ENCODE measurements around the gene KIF22.

The KIF22 gene

DNA sequence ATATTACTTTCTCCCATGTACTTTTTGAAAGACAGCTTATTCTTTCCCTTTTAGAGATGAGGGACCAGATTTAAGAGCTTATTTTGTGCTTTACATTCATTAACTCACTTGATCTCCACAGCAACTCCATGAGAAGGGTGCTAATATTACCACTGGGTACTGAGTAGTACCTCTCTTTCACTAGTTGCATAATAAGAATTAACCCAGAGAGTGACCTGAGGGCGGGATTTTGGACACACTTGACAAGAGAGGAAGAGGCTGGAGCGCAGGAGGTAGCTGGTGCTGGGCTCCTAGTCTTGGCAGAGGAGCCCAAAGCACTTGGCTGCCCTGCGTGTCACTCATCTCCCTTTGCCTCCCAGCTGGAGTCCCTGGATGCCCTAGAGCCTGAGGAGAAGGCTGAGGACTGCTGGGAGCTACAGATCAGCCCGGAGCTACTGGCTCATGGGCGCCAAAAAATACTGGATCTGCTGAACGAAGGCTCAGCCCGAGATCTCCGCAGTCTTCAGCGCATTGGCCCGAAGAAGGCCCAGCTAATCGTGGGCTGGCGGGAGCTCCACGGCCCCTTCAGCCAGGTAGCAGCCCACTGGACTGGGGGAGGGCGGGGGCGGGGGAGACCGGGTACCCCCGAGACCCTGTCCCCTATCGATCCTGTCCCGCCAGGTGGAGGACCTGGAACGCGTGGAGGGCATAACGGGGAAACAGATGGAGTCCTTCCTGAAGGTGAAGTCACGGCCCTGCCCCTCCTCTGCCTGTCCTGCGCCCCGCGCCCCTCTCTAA, 14.1 kb downstream of the KIF22 start:
- no peak for DNase-seq

GRCh38 chr16:29805232-29806098, 14.9 kb downstream of the KIF22 start:
- DNase-seq, result peak; percentile 99

- DNase-seq, result no peak
Measured at GRCh38 chr16:29806099-29806579, 15.6 kb downstream of the KIF22 start, which contains the start of gene MAZ. MAZ (plus strand) TSS chr16:29806529; CDS start chr16:29806702, 173 bp downstream.

DNA sequence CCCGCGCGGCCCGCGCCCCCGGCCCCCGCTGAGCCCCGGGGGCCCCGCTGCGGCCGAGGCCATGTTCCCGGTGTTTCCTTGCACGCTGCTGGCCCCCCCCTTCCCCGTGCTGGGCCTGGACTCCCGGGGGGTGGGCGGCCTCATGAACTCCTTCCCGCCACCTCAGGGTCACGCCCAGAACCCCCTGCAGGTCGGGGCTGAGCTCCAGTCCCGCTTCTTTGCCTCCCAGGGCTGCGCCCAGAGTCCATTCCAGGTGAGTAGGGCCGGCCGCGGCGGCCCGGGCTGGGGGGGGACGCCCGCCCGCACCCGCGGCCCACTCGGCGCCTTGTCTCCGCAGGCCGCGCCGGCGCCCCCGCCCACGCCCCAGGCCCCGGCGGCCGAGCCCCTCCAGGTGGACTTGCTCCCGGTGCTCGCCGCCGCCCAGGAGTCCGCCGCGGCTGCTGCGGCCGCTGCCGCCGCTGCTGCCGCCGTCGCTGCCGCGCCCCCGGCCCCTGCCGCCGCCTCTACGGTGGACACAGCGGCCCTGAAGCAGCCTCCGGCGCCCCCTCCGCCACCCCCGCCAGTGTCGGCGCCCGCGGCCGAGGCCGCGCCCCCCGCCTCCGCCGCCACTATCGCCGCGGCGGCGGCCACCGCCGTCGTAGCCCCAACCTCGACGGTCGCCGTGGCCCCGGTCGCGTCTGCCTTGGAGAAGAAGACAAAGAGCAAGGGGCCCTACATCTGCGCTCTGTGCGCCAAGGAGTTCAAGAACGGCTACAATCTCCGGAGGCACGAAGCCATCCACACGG, 16.3 kb downstream of the KIF22 start:
- DNase-seq, result peak; percentile 46

- DNase-seq, result peak; percentile 90
Measured at GRCh38 chr16:29807426-29808218, 17.1 kb downstream of the KIF22 start.

- peak; percentile 57 for DNase-seq
Measured at GRCh38 chr16:29808219-29808900, 17.8 kb downstream of the KIF22 start.

DNA sequence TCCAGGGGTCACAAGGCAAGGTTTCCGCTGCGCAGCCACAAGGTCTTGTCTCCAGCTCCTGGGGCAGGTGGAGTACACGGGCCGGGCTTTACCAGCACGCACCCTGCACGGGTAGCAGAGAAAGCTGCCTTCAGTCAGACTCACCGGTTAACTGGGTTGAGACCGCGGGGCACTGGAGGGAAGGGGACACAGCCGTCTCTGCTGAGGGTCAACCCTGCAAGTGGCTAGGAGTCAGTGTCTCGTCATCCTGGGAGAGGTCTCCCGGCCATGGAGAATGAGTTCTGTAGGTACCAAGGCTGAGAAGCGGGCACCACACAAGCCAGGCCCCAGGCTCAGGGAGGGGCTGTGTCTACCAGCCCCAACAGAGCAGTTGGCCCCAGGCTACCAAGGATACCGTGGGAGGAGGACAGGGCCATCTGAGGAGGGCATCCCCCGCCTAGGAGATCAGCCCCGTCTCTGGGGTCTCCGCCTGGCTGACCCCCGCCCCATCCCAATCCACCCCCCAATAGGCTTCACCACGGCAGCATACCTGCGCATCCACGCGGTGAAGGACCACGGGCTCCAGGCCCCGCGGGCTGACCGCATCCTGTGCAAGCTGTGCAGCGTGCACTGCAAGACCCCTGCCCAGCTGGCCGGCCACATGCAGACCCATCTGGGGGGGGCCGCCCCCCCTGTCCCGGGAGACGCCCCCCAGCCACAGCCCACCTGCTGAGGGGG, 18.6 kb downstream of the KIF22 start:
- no peak for DNase-seq

GRCh38 chr16:29809850-29810698, 19.5 kb downstream of the KIF22 start:
- DNase-seq, result peak; percentile 62

- no peak for DNase-seq
Measured at GRCh38 chr16:29810699-29811169, 20.2 kb downstream of the KIF22 start.

DNA sequence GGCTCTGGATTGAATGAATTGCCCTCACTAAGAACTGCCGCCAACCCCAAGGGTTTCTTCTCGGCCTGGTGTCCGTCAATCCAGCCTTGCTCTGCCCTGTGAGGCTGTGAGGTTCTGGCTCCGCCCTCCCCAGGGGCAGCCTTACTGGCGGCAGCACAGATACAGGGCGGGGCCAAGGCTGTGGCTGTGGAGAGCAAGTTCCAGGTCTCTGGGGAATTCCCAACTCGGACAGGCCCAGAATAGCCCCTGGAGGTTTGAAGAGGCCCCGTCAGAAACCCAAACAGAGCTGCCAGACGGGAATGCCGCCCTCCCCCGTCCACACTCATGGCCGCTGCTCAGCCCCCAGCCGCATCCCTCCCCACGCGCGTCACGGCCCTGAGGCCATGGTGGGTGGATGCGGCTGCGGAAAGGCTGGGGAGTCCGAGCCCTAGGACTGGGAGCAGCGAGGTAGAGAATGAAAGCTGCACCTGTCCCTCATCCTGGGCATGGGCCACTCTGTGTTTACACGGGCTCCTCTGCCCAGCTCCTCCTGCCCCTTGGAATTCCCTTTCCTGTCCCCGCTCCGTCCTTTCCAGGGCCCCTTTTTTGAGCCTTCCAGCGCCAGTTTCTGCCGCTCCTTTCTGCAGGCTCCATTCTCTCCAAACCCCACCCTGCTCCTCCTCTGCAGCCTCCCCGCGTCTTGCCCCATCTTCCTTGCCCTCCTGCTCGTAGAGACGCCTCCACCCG, 20.8 kb downstream of the KIF22 start:
- DNase-seq, result peak; percentile 86

DNA sequence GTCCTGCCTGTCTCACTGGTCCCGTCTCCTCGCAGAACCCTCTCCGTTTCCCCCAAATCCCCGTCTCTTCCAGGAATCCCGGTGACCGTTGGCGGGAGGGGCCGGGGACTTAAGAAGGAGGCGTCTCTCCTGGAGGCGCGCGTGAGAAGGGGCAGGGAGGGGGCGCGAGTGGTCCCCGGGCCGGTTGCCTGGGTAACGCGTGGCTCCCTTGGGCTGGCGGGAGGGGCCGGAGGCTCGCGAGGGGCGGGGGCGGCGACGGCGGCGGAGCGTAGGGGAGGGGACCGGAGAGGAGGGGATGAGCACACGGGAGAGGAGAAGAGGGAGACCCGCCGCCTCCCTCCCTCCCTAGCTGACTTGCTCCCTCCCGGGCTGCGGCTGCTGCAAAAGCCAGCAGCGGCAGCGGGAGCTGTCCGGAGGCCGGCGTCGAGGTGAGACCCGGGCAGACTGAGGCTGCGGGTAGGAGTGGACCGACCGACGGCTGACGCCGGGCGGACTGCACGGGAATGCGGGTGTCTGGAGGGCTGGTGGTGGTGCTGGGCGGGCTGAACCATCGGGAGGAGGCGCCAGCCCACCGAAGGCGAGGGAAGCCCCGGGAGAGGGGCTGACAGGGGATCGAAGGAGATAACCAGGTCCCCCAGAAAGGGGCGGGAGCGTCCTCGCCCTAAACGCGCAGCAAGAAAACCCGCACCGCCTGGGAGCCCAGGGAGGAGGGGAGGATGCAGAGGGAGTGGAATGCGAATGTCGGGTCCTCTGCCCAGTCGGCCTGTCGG, 21.5 kb downstream of the KIF22 start, which contains the start of gene PRRT2:
TSS of gene PRRT2 (plus strand) at position 298 of the 770 bp plus-strand sequence. CDS start 862 bp downstream, outside the sequence.
- DNase-seq, result peak; percentile 66

DNA sequence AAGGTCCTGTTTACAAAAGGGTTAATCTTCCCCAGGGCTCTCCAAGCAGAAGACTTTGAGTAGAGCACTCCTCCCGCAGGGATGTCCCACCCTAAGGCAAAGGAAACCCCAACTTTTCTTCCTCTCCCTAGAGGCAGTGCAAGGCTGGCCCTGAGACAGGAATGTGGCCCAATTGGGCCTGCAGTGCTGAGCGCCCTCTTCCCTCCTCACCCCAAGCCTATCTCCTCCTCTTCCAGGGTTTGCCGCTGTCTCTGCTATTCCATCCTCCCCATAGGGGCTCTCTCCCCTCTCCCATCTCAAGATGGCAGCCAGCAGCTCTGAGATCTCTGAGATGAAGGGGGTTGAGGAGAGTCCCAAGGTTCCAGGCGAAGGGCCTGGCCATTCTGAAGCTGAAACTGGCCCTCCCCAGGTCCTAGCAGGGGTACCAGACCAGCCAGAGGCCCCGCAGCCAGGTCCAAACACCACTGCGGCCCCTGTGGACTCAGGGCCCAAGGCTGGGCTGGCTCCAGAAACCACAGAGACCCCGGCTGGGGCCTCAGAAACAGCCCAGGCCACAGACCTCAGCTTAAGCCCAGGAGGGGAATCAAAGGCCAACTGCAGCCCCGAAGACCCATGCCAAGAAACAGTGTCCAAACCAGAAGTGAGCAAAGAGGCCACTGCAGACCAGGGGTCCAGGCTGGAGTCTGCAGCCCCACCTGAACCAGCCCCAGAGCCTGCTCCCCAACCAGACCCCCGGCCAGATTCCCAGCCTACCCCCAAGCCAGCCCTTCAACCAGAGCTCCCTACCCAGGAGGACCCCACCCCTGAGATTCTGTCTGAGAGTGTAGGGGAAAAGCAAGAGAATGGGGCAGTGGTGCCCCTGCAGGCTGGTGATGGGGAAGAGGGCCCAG, 22.4 kb downstream of the KIF22 start:
- no peak for DNase-seq

DNA sequence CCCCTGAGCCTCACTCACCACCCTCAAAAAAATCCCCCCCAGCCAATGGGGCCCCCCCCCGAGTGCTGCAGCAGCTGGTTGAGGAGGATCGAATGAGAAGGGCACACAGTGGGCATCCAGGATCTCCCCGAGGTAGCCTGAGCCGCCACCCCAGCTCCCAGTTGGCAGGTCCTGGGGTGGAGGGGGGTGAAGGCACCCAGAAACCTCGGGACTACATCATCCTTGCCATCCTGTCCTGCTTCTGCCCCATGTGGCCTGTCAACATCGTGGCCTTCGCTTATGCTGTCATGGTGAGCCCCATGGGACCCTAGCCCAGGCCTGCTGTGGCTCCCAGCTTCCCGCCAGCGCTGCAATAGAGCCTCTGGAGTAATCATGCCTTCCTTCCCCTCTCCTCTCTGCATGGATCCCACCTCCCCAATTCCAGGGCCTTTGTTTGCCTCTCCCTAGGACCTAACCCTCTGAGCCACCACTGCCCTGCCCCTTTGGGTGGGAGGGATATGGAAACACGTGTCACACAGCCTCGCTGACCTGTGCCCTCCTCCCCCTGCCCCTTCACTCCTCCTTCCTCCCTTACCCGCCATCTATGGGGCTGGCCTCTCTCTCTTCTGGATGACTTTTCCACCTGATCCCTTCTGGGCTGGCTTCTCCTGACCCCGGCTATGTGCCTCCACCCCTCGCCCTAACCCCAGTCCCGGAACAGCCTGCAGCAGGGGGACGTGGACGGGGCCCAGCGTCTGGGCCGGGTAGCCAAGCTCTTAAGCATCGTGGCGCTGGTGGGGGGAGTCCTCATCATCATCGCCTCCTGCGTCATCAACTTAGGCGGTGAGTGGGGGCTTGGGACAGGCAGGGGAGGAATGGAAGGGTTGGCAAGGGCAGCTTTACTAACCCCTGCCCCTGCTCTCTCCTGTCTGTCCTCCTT, 23.4 kb downstream of the KIF22 start:
- DNase-seq, result no peak

- no peak for DNase-seq
Measured at GRCh38 chr16:29814592-29814991, 24.0 kb downstream of the KIF22 start.

- DNase-seq, result no peak
Measured at GRCh38 chr16:29815032-29815721, 24.6 kb downstream of the KIF22 start.
